Measurements from ENCODE around the gene MTAP.

MTAP gene

GRCh38 chr9:21969011-21969940 lies 166.8 kb downstream of the MTAP start:
- no peak for DNase-seq (ENCODE audit: low read depth)

DNA sequence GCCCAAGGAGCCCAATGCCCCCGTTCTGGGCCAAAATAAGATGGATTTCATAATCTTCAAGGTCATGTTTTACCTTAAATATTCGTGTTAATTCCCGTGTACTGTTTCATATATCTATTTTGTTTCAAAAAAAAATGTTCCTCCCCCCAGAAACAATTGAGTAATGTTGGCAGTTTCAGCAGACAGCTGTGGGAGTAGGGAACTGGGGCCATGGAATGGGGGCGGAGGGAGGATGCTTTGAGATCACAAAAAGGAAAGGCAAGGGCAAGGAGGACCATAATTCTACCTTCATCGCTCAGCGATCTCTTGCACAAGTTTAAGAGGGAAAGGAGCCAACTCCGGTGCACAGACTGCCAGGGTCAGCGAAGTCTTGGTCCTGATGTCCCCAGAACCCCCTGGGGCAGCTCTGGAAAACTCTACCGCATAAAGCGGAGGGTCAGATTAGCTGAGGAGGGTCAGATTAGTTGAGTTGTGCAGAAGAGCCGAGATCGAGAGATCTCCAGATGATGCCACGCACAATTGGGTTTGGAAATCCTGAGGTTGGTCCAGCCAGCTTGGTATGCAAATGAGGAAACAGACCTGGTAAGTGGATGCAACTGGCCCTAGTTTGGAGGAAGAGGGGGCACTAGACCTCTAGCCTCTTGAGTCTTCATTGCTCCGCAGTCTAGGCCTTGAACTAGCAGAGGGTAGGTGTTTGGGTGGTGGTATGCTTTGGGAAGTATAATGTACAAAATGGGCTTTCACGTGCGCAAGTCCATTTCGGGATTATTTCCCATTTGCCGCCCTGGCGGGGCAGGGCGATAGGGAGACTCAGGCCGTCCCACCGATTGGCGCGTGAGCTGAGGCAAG lies 167.7 kb downstream of the MTAP start:
- DNase-seq (ENCODE audit: low read depth): no peak

DNA sequence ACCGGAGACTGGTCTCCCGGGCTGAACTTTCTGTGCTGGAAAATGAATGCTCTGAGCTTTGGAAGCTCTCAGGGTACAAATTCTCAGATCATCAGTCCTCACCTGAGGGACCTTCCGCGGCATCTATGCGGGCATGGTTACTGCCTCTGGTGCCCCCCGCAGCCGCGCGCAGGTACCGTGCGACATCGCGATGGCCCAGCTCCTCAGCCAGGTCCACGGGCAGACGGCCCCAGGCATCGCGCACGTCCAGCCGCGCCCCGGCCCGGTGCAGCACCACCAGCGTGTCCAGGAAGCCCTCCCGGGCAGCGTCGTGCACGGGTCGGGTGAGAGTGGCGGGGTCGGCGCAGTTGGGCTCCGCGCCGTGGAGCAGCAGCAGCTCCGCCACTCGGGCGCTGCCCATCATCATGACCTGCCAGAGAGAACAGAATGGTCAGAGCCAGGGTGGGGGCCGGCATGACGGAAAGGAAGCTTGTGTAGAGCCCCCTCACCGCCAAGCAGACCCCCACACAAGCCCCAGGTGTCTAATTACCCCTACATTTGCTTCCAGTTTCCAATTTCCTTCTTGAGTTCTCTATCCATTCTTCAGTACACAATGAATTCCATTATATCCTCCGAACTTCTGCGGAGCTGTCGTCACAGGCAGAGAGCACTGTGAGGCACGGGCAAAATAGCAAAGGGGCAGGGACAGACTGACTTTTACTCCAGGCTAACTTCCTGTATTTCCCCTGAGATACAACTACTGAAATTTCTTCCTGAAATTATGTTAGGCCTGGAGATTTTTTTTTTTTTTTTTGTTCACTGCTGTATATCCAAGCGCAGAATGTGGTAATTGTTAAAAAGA lies 168.6 kb downstream of the MTAP start:
- no peak for DNase-seq (ENCODE audit: low read depth)

GRCh38 chr9:21972361-21972760 lies 169.9 kb downstream of the MTAP start:
- no peak for DNase-seq (ENCODE audit: low read depth)

DNA sequence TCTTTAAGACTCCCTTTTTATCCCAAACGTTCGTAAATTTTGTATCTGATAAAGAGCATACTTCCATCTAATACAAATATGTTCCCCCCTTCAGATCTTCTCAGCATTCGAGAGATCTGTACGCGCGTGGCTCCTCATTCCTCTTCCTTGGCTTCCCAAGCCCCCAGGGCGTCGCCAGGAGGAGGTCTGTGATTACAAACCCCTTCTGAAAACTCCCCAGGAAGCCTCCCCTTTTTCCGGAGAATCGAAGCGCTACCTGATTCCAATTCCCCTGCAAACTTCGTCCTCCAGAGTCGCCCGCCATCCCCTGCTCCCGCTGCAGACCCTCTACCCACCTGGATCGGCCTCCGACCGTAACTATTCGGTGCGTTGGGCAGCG lies 171.9 kb downstream of the MTAP start:
- DNase-seq (ENCODE audit: low read depth): no peak

GRCh38 chr9:21974722-21975409 lies 172.4 kb downstream of the MTAP start:
- no peak for DNase-seq (ENCODE audit: low read depth)

DNA sequence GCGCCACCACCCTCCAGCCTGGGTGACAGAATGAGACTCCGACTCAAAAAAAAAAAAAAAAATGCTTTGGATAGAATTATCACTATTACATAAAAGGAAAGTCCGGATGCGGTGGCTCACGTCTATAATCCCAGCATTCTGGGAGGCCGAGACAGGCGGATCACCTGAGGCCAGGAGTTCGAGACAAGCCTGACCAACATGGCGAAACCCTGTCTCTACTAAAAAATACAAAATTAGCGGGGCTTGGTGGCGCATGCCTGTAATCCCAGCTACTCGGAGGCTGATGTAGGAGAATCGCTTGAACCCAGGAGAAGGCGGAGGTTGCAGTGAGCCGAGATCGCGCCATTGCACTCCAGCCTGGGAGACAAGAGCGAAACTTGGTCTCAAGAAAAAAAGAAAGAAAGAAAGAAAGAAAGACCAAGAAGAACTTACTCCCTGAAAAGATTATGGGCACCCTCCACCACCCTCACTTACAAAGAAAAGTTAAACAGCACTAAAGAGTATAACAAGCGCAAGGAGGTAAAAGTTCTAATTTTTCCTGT lies 174.0 kb downstream of the MTAP start:
- no peak for DNase-seq (ENCODE audit: low read depth)

DNA sequence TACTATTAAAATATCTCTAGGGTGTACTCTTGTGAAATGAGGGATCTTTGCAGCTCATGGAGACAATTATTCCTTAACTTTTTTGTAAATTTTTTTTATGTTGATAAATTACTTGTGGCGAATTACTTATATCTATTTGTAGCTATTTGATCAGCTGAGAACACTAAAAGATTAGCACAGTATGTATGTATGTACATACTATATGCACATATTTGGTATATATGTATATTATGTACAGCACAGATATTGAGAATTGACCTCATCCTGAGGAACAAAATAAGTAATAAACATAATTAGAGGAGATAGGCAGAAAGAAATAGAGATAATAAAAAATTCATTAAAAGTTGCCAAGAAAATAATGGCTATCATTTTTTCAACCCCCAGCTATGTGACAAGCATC lies 180.0 kb downstream of the MTAP start:
- DNase-seq (ENCODE audit: low read depth): no peak

GRCh38 chr9:21982861-21983560 lies 180.6 kb downstream of the MTAP start:
- DNase-seq (ENCODE audit: low read depth): no peak

GRCh38 chr9:21983561-21983935 lies 181.1 kb downstream of the MTAP start:
- DNase-seq (ENCODE audit: low read depth): no peak

DNA sequence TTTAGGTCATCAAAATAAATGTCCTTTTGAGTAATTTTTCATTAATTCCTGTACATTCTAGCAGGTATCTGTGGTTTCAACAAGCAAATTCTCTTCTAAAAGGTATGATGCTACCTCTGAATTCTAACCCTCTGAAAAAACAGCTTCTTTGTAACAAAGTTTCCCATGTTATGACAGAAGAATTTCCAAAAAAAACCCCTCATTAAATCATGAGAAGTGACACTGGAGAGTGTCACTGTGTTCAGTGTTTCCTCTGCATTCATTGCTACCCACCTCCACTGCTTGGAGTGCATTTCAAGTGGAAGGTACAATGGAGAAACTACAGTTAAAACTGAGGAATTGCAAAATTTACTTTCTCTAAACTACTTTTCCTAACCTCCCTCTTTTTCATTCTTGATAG lies 181.7 kb downstream of the MTAP start:
- no peak for DNase-seq (ENCODE audit: low read depth)

DNA sequence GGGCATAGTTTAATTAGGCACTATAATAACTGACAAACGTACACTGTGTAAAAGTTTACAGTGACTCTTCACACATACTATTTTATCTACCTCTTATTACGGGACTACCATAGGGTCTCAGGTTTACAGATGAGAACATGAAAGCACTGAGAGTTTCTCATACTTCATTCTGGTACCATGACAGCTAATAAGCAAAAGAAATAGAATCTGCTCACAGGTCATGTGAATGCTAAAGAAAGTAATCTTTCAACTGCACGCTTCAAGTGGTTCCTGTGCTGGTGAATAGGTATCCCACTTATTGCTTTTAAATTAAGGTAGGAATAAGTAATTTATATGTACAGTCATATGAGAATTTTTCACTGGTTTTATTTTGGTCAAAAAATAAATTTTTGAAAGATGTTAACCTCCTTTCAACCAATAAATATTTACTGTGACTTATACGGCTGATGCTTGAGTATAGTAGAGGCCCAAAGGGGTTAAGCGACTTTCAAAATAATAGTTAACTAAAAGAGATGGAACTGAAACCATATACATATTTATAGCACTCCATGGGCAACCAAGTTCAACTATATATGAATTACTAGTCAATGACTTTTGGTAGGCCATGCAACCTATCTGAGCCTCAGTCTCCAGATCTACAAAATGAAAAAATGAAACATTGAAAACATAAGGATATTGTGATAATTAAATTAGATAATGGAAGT lies 183.7 kb downstream of the MTAP start:
- no peak for DNase-seq (ENCODE audit: low read depth)
